NCI-H2227 (cell line): ENCODE data around the gene NEK9.
"Not testable (repeated sequence)": the region's sequence is repeated elsewhere in the genome, so short reads cannot be mapped to it uniquely, and the experiment has no call there.

Experiments used
- DNase-seq: peaks from one replicate; lab custom pipeline; 2025; ENCODE audit not compliant: unreplicated experiment; lab: John Stamatoyannopoulos, UW

The NEK9 gene

DNA sequence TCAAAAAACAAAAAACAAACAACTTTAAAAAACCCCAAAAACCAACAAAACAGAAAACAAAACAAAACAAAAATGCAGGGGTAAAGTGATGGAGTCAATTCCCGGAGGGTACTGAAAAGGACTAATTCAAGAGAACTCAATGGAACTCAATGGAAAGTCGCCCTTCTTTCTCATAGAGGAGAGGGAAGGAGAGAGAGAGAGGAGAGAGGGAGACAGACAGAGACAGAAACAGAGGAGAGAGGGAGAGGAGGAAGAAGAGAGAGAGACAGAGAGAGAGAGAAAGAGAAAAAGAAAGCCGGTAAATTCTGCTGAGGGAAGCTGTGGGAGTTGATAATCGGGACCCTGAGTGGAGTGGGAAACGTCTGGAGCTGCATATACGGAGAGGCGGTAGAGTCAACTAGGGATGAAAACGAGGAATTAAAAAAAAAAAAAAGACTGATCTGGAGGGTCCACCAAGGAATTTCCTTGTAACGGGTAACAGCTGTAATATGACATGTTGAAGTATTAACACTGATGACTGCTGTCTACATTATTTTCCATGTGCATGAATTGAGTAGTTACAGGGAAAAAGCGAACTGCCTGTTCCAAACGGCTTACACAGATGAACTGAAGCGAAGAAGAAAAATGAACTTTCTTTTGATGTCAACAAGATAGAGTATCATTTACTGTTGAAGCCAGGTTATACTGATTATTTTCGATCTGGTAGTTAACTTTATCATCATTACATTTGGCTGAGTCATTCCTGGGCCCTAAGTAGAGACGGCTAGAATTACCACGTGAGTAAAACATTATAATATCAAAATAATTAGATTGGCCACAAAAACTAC lies 58.3 kb downstream of the NEK9 start:
- DNase-seq, result peak; percentile 9

DNA sequence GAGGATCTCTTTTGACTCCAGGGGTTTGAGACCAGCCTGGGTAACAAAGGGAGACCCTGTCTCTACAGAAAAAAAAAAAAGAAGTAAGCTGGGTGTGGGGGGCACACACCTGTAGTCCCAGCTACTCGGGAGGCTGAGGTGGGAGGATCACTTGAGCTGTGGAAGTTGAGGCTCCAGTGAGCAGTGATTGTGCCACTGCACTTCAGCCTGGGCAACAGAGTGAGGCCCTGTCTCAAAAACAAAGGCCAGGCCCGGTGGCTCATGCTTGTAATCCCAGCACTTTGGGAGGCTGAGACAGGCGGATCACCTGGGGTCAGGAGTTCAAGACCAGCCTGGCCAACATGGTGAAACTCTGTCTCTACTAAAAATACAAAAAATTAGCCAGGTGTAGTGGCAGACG lies 59.1 kb downstream of the NEK9 start:
- not testable (repeated sequence) for DNase-seq

DNA sequence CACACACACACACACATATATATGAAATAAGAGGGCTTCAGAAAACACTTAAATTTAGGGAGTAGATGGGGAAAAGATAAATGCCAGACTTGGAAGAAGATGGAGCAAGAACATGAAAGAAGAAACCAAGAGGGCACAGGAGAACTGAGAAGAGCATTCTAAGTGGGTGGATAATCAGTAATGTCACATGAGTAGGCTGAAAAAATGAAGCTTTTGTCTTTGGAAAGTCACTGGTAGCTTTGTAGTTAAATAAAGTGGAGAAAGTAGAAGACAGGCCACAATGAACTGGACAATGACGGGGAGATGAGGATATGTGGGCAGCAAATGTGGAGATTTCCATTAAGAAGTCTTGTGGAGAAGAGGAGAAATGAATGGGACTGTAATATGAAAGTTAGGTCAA lies 59.6 kb downstream of the NEK9 start:
- no peak for DNase-seq

DNA sequence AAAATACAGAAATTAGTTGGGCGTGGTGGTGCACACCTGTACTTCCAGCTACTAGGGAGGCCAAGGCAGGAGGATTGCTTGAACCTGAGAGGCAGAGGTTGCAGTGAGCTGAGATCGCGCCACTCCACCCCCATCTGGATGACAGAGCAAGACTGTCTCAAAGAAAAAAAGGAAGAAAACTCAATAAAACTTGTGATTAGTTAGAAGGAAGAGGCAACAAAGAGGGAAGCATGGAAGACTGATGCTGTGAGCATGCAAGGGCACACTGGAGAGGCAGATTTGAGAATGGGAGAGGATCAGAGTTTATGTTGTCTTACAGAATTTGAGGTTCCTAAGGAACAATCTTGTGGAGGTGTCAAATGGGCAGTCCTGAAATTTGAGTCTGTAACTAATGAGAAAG lies 60.2 kb downstream of the NEK9 start:
- no peak for DNase-seq

DNA sequence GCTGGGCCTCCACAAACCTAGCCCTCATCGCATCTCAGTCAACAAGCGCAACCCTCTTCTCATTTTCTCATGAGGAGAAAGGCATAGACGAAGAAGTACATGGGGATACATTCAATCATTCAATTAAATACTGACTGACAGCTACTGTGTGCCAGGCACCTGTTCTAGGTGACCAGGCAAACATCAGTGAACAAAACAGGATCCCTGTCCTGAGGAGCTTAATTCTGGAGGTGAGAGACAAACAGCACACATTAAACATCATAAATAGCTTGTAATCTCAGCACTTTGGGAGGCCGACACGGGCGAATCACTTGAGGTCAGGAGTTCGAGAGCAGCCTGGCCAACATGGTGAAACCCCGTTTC lies 62.7 kb downstream of the NEK9 start:
- DNase-seq, result no peak

DNA sequence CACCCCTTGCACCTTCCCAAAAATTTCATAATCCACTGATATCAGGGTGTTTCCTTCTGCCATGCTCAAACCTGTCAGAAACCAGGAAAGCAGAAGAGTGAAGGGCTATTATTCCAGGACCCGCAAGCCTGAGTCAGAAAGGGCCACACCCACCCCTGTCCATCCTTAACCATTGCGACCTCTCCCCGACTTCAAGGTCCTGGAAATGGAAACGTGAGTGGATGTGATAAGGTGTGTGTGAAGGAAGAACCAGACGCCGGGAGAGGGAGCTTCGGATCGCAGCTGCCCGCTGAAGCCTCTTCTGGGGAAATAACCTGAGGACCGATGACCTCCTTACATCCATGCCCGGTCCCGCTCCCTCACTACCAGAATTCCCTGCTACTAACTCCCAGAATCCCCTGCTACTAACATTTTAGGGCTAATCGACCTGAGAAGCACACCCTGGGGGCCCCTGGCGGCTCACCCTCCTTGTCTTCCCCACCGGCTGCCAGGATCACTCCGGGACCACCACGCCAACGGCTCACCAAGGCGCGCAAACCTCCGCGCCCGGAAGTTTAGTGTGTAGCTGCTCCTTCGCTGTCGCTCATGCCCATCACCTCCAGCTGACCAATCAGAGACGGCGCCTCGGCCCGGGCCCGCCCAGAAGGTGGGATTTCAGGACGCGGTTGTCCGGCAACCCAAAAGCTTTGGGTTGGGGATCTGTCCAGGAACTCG lies 63.2 kb downstream of the NEK9 start, which contains the start of gene ACYP1:
Gene ACYP1, minus strand, starts transcription at position 534 of the 714 bp plus-strand sequence. Its CDS starts 471 bp downstream, at position 63.
- peak; percentile 96 for DNase-seq

DNA sequence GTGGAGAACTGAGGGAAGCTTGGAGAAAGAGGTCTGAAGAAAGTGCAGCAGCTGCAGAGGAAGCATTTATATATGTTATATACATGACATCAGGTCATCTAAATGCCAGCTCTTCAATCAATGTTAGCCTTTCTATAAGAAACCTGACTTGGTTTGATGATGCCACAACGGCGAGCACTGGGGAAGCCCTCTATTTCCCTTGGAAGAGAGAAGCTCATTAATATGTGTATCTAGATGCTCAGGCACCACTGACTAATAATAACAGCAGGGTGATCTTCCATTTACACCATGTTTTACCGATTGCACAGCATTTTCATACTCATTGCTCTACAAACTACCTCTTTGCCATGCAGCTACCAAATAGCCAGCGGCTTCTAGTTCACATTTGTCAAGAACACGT lies 63.8 kb downstream of the NEK9 start:
- no peak for DNase-seq

DNA sequence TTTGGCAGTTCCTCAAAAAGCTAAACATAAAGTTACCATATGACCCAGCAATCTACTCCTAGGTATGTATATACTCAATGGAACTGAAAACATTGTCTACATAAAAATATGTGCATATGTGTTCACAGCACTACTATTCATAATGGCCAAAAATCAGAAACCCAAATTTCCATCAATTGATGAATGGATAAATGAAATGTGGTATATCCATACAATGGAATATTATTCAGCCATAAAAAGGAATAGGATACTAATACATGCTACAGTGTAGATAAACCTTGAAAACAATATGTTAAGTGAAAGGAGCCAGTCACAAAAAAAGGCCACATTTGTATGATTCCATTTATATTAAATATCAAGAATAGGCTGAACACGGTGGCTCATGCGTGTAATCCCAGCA lies 66.4 kb downstream of the NEK9 start:
- DNase-seq, result no peak

DNA sequence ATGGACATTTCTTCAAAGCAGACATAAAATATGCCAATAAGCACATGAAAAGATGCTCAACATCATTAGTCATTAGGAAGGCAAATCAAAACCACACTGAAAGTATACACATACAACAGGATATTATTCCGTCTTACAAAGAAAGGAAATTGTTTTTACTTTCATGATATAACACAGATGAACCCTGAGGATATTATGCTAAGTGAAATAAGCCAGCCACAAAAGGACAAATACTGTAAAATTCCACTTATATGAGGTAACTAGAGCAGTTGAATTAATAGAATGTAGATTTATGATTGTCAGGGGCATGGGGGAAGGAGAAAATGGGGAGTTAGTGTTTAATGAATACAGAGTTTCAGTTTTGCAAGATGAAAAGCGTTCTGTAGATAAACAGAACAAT lies 67.2 kb downstream of the NEK9 start:
- no peak for DNase-seq

DNA sequence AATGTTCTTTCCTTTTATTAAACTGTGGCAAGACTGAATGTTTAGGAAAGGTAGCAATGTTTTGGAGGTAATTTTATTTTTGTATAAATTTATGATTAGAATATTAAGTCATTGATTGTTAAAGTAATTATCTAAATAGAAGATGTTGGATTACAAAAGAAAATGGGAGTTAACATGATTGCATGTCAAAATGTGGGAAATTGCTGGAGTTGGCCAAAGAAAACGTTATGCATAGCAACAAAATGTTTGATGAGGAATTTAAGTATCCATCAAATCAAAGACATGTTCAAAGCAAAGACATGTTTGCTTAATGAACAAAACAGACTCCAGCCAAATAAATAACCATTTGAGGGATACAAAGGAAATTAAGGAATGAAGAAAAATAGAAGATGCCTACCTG lies 72.4 kb downstream of the NEK9 start:
- no peak for DNase-seq

DNA sequence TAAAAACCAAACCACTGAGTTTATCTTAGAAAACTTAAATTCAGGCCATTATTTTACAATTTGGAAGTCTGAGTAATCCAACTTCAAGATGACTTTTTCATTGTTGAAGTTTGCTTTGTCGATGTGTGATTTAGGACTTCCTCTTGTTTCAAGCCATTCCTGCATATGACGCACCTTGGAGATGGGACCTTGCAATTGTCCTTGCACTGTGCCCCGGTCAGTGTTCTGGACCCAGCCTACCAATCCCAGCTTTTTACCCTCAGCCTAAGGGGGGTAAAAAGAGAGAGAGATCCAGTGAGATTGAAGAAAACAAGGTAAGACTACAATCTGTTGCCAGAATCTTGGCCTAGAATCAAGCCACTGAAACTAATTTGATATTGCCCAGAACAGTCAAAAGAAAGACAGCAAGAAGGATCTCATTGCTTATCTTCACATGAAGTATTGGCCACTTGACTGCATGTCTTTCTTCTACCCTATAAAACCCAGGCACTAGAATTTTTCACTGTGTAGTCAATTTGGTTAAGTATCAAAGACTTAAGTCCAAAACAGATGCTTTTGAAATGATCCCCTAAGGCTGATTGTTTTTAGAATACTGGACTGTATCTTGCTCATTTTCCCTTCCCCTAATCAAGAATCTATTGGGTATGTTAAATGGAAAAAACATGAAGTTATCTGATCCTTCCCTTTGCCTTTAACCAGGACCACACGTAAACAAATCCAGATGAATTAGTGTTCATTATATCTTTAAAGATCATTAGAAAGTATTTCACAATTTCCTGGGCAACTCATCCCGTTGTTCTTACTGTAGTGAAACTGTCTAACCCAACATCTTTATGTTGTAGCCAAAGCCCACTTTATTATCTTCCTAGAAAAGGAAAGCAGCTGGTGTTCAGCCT lies 73.2 kb downstream of the NEK9 start:
- DNase-seq, result no peak

DNA sequence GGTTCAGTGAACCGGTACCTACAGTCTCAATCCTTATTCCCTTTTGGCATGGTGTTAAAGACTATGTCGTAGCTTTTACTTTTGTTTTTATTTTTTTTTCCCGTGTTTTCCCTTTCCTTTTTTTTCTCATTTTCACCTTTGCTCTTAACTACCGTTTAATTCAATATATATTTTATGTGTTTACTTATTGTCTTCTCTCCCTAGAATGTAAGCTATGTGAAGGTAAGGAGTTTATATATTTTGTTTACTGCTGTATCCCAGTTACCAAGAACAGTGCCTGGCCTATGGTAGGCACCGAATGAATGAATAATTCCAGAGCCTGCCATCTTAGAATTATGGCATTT lies 75.3 kb downstream of the NEK9 start:
- no peak for DNase-seq

DNA sequence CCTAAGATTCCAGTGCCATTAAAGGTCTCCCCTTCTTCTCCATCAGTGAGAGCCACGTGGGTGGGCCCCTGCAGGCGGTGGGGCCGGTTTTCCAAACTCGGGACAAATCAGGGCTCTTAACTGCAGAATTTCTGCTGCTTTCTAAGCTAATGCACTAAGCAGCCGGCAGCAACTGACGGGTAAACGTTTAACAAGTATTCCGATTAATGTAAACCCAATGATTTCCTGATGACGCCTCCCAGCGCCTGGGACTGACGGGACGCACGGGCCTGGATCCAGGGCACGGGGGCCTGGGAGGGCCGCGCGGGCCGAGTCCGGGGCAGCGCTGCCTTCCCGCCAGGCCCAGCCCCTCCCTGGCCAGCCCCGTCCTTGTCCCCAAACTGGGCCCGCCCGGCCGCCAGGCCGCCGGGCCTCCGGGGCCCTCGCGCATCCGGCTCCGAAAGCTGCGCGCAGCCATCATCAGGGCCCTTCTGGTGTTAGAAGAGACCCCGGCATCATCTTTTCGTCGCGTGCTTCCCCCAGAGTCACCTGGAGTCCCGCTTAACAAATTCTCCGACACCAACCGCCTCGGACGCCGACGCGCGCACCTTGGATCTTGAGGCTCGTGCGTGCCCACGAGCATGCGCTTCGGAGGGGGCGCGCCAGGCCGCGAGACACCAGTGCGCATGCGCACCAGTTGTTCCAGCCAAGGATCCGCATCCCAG lies 75.8 kb downstream of the NEK9 start, which contains the start of gene MLH3:
Gene MLH3, minus strand, starts transcription at position 616 of the 704 bp plus-strand sequence. CDS start 1,812 bp downstream, outside the sequence.
- DNase-seq, result peak; percentile 95

DNA sequence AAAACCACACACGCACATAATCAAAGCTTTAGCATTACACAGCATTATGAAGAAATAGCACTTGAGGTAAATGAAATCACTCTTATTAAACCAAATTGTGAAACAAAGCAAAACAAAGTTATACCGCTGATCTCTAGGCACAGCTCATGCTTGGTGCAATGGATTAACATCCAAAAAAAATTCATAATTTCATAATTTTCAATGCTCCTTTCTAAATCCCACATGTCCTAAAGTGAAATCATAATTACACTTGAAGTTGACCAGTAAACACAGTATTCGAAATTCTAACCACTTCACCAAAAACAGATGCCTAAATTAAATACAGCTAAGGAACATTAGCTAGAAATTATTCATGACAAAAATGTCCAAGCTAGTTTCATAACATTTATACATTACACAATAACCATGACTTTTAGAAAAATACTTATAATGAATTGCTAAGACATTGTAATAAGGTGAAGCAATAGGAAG lies 77.1 kb downstream of the NEK9 start:
- no peak for DNase-seq

DNA sequence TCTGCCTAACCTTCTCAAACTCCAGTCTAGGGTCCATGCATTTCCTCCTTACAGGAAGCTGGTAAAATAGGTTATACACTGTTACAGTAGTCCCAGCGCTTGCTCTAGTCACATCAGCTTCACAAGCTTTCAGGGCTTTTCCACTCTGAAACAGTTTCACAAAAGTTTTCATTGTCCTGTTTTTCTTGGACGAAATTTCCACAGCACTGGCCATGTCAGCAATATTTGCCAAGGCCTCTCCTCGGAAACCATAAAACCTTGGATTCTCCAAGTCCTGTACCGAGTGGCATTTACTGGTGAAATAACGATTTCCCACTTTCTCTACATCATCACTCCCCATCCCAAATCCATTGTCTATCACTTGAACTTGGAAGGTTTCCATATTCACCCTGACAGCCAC lies 77.7 kb downstream of the NEK9 start:
- no peak for DNase-seq

DNA sequence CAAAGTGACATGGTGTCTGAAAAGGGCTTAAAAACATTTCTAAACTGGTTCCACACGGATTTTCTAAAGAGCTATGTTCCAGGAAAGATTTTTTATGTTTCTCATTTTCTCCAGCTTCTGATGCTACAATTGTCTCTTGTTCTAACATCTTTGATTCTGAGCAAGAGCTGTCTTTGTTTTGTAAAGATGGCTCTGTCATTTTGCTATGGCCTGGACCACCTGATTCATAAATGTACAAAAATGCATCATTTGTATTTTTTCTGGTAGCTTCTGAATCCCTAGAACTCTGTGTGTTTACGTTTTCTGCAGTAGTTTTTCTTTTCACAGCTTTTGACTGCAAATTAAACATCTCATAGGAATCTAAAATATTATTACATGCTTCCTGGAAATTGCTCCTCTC lies 78.7 kb downstream of the NEK9 start:
- DNase-seq, result no peak

DNA sequence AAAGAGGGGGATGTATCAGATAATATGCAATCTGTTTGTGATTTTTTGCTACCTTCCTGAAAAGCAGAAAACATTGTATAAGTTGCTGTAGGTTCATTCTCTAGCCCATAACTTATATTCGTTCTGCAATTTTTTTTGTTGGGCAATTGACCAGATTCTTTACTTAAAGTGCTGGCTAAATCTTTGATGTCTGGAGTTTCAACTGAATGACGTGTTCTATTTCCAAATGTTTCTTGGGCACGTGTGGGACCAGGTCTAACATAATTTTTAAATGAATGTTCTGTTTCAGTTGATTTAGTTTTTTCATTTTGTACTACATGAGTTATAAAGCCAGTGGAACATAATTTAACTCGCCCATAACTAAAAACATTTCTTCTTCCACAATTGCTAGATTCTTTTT lies 79.3 kb downstream of the NEK9 start:
- no peak for DNase-seq

DNA sequence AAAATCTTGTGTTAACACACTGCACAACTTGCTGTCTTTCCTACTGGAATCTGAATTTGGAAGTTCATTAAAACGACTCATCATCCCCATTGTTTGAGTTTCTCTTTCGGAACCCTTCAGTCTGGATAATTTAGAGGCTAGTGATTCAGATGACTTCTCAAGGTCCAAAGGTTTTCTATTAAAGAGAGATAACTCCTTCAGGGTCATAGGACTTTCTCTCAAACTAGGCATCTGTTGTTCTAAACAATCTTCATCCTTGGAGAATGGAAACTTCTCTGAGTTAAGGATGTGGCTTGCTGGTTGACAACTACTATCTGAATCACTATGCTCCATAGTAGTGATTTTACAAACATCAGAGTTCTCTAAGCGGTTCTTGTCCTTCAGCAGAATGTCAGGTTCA lies 79.9 kb downstream of the NEK9 start:
- no peak for DNase-seq

DNA sequence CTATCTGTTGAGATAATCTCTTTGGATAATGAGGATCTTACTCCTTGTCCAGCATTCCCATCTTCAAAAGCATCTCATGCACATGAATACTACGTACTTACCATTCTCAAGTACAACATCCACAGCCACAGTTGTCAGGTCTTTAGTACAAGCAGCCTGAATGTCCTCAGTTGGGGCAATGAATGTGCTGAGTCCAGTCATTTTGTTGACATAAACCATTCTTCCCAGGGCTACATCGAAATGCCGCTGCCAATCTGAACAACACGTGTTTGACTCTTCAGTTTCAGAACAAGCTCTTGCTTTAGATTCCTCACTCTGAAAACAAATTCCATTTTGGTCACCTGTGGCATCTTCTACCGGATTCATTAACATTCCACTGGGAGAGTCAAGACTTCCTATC lies 80.6 kb downstream of the NEK9 start:
- no peak for DNase-seq

DNA sequence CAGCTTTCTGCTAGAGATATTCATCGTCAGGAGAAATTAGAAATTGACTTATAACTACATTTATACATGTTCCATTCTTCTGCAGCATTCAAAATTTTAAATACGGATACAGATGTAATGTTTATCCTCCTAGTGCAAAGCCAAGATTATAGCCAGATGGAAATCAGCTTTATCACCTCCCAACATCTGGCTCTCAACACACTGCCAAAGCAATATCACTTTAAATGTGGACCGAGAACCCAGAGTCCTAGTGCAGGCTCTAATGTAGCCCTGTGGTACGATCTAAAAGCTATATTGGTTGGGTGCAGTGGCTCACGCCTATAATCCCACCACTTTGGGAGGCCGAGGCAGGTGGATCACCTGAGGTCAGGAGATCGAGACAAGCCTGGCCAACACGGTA lies 82.1 kb downstream of the NEK9 start:
- DNase-seq, result no peak

DNA sequence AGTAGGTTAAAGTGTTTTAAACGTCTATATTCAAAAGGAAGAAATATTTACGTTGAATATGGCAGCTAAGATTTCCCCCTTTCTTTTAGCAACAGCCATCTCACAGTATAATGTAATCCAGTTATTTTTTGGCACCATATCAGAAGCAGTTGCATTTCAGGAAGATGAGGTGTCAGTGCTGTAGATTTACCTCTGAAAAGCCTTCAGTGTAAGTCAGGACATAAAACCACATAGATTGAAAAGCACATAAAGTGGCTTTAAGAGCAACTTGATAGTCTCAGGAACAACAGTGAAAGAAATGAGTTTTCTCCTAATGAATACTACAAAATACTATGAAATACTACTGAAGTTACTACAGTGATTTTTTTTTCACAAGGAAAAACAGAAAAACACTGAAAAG lies 82.5 kb downstream of the NEK9 start:
- DNase-seq, result no peak
